B cell (primary cell): ENCODE data around the gene KRT5.

Experiments used
- EZH2 ChIP-seq: IDR thresholded peaks from 2 replicates; pipeline ENCODE4 v1.6.1; 2012; ENCODE audit warnings: borderline replicate concordance, low read depth, mild to moderate bottlenecking, moderate library complexity, low read length; ENCODE audit not compliant: insufficient read depth, poor library complexity, severe bottlenecking
- TF ChIP-seq, protein P1 (sequence below): fragments of 200-600 bp; IDR thresholded peaks from one replicate; pipeline ENCODE4 v1.8.0; 2022; ENCODE audit warnings: antibody characterized with exemption, mild to moderate bottlenecking

GRCh38 chr12:52498946-52499345 is 21.2 kb downstream of the KRT5 start:
- TF ChIP-seq, protein P1, sequence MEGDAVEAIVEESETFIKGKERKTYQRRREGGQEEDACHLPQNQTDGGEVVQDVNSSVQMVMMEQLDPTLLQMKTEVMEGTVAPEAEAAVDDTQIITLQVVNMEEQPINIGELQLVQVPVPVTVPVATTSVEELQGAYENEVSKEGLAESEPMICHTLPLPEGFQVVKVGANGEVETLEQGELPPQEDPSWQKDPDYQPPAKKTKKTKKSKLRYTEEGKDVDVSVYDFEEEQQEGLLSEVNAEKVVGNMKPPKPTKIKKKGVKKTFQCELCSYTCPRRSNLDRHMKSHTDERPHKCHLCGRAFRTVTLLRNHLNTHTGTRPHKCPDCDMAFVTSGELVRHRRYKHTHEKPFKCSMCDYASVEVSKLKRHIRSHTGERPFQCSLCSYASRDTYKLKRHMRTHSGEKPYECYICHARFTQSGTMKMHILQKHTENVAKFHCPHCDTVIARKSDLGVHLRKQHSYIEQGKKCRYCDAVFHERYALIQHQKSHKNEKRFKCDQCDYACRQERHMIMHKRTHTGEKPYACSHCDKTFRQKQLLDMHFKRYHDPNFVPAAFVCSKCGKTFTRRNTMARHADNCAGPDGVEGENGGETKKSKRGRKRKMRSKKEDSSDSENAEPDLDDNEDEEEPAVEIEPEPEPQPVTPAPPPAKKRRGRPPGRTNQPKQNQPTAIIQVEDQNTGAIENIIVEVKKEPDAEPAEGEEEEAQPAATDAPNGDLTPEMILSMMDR: no peak
- TF ChIP-seq EZH2: no peak
